ENCODE data around the gene EPN2.

DNA sequence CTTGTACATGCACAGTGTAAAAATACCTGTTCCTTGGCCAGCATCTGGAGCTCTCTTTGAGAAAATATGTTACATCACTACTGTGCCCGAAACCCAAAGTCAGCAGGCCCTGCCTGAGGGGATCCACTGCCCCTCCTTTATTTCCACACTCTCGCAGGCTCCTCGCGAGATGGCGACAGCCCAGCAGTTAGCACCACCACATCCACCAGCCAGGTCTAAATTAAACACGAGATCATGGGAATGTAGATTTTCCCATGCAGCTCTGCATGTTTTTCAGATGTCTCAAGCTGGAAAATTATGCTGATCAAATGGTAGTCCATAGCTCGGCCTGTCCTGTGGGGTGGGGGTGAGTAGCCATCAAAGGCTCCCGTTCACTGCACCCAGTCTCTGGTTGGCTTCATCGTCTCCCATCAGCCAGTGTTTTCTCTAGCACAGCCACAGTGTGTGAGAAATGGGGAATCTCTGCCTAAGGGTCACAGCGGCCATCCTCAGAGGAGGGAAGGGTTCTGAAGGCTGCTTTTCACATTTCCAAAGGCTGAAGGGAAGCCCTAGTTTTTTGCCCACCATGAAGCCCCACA, 34.7 kb downstream of the EPN2 start:
- TF ChIP-seq FOXA1 (IDR thresholded peaks at IDR 0.05) (no peak), SUZ12 (IDR thresholded peaks at IDR 0.05) (no peak), HDGF (IDR thresholded peaks at IDR 0.05; ENCODE audit: borderline replicate concordance) (no peak), L3MBTL2 (conservative IDR thresholded peaks at IDR 0.05) (no peak), FOXM1 (IDR thresholded peaks at IDR 0.05; ENCODE audit: borderline replicate concordance) (no peak), TARDBP (IDR thresholded peaks at IDR 0.05) (no peak), ARNT (IDR thresholded peaks at IDR 0.05) (no peak), BHLHE40 (IDR thresholded peaks at IDR 0.05; ENCODE audit: borderline replicate concordance) (no peak), ZNF384 (IDR thresholded peaks at IDR 0.05) (no peak), NFRKB (IDR thresholded peaks at IDR 0.05) (no peak)
